Peyer's patch (tissue), 4 donors: ENCODE results near the gene PRPF38B. TPM values are rescaled to one million over a fixed set of nuclear protein-coding genes. Genes with fewer than 3 reads are reported as not detected.

Source experiments
- DNase-seq, 3 donors: peaks; one replicate each; pipeline ENCODE4 v3.0.0-alpha.2; 2017 to 2019
- H3K27ac ChIP-seq, 4 donors: fragments of 200-600 bp; sonication (generic); one replicate each; pipeline ENCODE4 v1.5.1; 2016 to 2019
- H3K27me3 ChIP-seq, 2 donors: fragments of 200-600 bp; sonication (generic); one replicate each; pipeline ENCODE4 v1.5.1; 2019
- H3K36me3 ChIP-seq, 3 donors: fragments of 200-600 bp; sonication (generic); one replicate each; pipeline ENCODE4 v1.5.1; 2016 to 2019
- H3K4me1 ChIP-seq, 4 donors: fragments of 200-600 bp; sonication (generic); one replicate each; pipeline ENCODE4 v1.5.1; 2016 to 2019
- H3K4me3 ChIP-seq, 4 donors: fragments of 200-600 bp; sonication (generic); 1 replicate in 3 of 4; 2 replicates in 1 of 4; pipeline ENCODE4 v1.5.1; 2016 to 2019; ENCODE audit warnings: mild to moderate bottlenecking in 1 of 4
- H3K9me3 ChIP-seq, 4 donors: fragments of 200-600 bp; sonication (generic); one replicate each; pipeline ENCODE4 v1.5.1; 2016 to 2019; ENCODE audit warnings: mild to moderate bottlenecking in 1 of 4
- CTCF ChIP-seq, 6 experiments: fragments of 450-650 bp in 4 of 6; fragments of 200-600 bp in 2 of 6; sonication (generic) in 1 of 6; IDR thresholded peaks; one replicate each; pipeline ENCODE4 v1.5.1; 2017 to 2019; ENCODE audit warnings: antibody characterized with exemption in 6 of 6, mild to moderate bottlenecking in 3 of 6, moderate library complexity in 1 of 6
- POLR2A ChIP-seq, 2 donors: fragments of 450-650 bp; IDR thresholded peaks; one replicate each; pipeline ENCODE4 v1.5.1; 2017; ENCODE audit warnings: antibody characterized with exemption in 2 of 2, mild to moderate bottlenecking in 2 of 2, moderate library complexity in 2 of 2
- total RNA-seq, 4 donors: library from RNA; depleted of rRNA; stranded (reverse); fragments of >200 nt; gene quantifications; one replicate each; pipeline ENCODE4 v1.1.0, GENCODE V29; 2016

Gene PRPF38B
- total RNA-seq, 4 donors from 2014 or later = 42.1 to 54.2 (median 45.6) TPM

GRCh38 chr1:108729481-108729880, 37.4 kb downstream of the PRPF38B start:
- Histone ChIP-seq H3K4me3 (no peak overlapping the region), H3K4me1 (no peaks in the 10 kb centered on the region)
- TF ChIP-seq CTCF (IDR thresholded peaks at IDR 0.05) = no peak
- TF ChIP-seq POLR2A (IDR thresholded peaks at IDR 0.05) = no peak

GRCh38 chr1:108732398-108732797, 40.3 kb downstream of the PRPF38B start:
- no peaks in the 10 kb centered on the region for H3K36me3 ChIP-seq
- TF ChIP-seq CTCF (IDR thresholded peaks at IDR 0.05) (no peak), POLR2A (IDR thresholded peaks at IDR 0.05) (no peak)

More at GRCh38 chr1:108729481-108729880, 37.4 kb downstream of the PRPF38B start:
- no peaks in the 10 kb centered on the region for H3K27me3 ChIP-seq
- no peaks in the 10 kb centered on the region for H3K36me3 ChIP-seq
- no peak overlapping the region for H3K27ac ChIP-seq
- no peak for DNase-seq
- no peaks in the 10 kb centered on the region for H3K9me3 ChIP-seq

GRCh38 chr1:108734171-108734865, 42.2 kb downstream of the PRPF38B start:
- H3K4me1 ChIP-seq = no peaks in the 10 kb centered on the region
- no peaks in the 10 kb centered on the region for H3K9me3 ChIP-seq
- no peak for DNase-seq
- no peaks in the 10 kb centered on the region for H3K36me3 ChIP-seq
- no peaks in the 10 kb centered on the region for H3K27me3 ChIP-seq
- H3K4me3 ChIP-seq = no peak overlapping the region
- no peak for TF ChIP-seq POLR2A (IDR thresholded peaks at IDR 0.05)
- no peak overlapping the region for H3K27ac ChIP-seq

More at GRCh38 chr1:108732398-108732797, 40.3 kb downstream of the PRPF38B start:
- H3K4me3 ChIP-seq = no peak overlapping the region
- no peak overlapping the region for H3K27ac ChIP-seq
- H3K4me1 ChIP-seq = no peaks in the 10 kb centered on the region
- DNase-seq = no peak
- H3K27me3 ChIP-seq = no peaks in the 10 kb centered on the region
- no peaks in the 10 kb centered on the region for H3K9me3 ChIP-seq

GRCh38 chr1:108742253-108742652, 50.1 kb downstream of the PRPF38B start:
- Histone ChIP-seq H3K9me3 (no peaks in the 10 kb centered on the region), H3K4me1 (no peaks in the 10 kb centered on the region), H3K4me3 (no peak overlapping the region), H3K27me3 (no peaks in the 10 kb centered on the region), H3K36me3 (no peaks in the 10 kb centered on the region), H3K27ac (no peak overlapping the region)
- TF ChIP-seq CTCF (IDR thresholded peaks at IDR 0.05) (no peak), POLR2A (IDR thresholded peaks at IDR 0.05) (no peak)
- DNase-seq = no peak

GRCh38 chr1:108745980-108746381, 53.9 kb downstream of the PRPF38B start:
- Histone ChIP-seq H3K4me1 (peaks cover 0 to 14% (median 2%) of the 10 kb centered on the region in 4 donors), H3K36me3 (no peaks in the 10 kb centered on the region), H3K27me3 (no peaks in the 10 kb centered on the region), H3K27ac (peak overlapping the region; percentile 90 to 100 (median 98)), H3K9me3 (no peaks in the 10 kb centered on the region), H3K4me3 (peak overlapping the region in 1 of 4 donors; percentile 100)
- TF ChIP-seq POLR2A (IDR thresholded peaks at IDR 0.05) (no peak), CTCF (IDR thresholded peaks at IDR 0.05) (no peak)
- no peak for DNase-seq

- DNase-seq = peak; percentile 99 to 100 (median 99)
- Histone ChIP-seq H3K36me3 (no peaks in the 10 kb centered on the region), H3K9me3 (no peaks in the 10 kb centered on the region), H3K4me1 (peaks cover 0 to 14% (median 2%) of the 10 kb centered on the region in 4 donors), H3K27me3 (no peaks in the 10 kb centered on the region), H3K27ac (peak within 1 kb of the TSS; percentile 90 to 100 (median 98)), H3K4me3 (peak within 1 kb of the TSS; percentile 77 to 100 (median 83))
- peak; percentile 83 to 97 (median 95) for TF ChIP-seq CTCF (IDR thresholded peaks at IDR 0.05)
- TF ChIP-seq POLR2A (IDR thresholded peaks at IDR 0.05) = peak; percentile 99 to 100
Measured at GRCh38 chr1:108746382-108747170, 54.5 kb downstream of the PRPF38B start, which contains the start of gene STXBP3. Gene STXBP3, plus strand, starts transcription at chr1:108746674. Its CDS starts 64 bp downstream, at chr1:108746738.
